ENCODE data around the gene PPIL1.
"Not testable (repeated sequence)": the region's sequence is repeated elsewhere in the genome, so short reads cannot be mapped to it uniquely, and the experiment has no call there.

PPIL1 gene

GRCh38 chr6:36817176-36817817, 57.3 kb downstream of the PPIL1 start:
- no peak for DNase-seq (ENCODE audit: low read depth, low spot score)

DNA sequence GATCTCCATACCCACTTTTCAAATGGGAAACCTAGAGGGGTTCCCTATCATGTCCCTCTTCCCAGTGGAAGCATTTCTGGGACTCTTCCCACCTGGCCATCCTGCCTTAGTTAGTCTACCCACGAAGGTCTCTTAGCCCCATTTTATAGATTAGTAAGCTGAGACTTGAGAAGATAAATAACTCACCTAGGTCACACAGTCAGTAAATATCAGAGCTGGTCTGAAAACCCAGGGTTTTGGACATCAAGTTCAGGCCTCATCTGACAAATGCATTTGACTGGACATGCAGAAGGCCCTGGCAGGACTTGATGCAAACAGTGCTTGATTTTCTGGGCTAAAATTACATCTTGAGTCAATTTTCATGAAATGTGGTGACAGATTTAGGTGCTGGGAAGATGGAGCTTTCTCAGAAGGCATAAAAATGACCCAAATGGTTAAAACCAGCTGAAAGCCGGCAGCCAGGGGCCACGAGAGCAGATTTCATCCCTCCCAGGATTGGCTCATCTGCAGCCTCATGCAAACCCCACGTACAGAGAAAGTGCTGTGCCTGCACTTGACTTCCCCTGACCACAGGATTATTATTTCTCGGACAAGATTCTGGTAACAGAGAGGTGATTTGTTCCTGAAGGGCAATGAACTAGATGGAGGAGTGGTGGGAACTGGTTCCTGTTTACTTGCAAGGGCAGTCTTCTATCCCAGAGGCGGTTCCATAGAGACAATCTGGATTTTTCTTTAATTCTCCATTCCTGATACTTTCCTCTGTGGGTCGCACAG, 58.5 kb downstream of the PPIL1 start:
- DNase-seq (ENCODE audit: low read depth, low spot score) = no peak

DNA sequence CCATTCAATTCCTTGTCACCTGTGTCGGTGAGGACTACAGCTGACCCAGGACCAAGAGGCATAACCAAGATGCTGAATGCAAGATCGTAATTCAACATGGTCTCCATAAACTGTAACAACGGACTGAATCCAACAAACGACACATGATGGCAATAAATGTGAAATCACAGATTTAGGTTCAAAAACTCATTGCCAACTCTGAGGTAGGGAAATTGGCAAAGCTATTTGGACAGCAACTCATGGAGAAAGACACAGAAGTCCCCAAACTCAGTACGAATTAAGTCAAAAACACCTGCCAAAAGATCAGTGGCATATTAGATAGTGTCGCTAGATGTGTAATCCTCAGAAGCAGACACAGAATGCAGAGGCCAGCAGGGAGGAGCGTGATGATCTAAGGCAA, 60.4 kb downstream of the PPIL1 start:
- DNase-seq (ENCODE audit: low read depth, low spot score) = no peak

GRCh38 chr6:36813526-36813925, 61.1 kb downstream of the PPIL1 start:
- DNase-seq (ENCODE audit: low read depth, low spot score) = no peak

DNA sequence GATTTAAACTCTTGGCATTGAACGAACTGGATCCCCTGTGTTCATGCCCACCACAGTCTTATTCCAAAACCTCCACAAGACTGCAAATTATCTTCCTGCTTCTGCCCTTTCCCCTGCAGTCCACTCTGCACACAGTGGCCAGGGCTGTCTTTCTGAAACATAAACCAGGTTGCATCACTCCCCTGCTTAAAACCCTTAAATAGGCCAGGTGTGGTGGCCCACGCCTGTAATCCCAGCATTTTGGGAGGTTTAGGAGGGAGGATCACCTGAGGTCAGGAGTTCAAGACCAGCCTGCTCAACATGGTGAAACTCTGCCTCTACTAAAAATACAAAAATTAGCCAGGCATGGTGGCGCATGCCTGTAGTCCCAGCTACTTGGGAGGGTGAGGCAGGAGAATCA, 61.6 kb downstream of the PPIL1 start:
- not testable (repeated sequence) for DNase-seq (ENCODE audit: low read depth, low spot score)

GRCh38 chr6:36809941-36810803, 64.4 kb downstream of the PPIL1 start:
- no peak for DNase-seq (ENCODE audit: low read depth, low spot score)

GRCh38 chr6:36809156-36809555, 65.4 kb downstream of the PPIL1 start:
- no peak for DNase-seq (ENCODE audit: low read depth, low spot score)

GRCh38 chr6:36808634-36809033, 66.0 kb downstream of the PPIL1 start:
- DNase-seq (ENCODE audit: low read depth, low spot score) = no peak

DNA sequence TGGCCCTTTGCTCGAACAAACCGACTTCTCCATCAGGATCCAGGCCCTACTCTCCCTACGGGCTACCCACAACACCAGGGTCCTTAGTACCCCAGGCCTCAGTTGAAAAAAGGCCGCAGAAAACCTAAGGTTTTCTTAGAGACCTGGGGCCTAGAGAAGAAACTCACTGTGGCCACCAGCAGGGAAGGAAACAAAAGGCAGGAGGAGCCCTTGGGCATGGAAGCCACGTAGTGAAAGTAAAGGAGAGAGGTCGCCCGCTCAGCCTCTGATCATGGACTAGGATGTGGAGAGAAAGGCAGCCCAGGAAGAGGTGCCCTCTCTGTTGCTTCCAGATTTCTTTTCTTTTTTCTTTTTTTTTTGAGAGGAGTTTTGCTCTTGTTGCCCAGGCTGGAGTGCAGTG, 66.9 kb downstream of the PPIL1 start:
- no peak for DNase-seq (ENCODE audit: low read depth, low spot score)

DNA sequence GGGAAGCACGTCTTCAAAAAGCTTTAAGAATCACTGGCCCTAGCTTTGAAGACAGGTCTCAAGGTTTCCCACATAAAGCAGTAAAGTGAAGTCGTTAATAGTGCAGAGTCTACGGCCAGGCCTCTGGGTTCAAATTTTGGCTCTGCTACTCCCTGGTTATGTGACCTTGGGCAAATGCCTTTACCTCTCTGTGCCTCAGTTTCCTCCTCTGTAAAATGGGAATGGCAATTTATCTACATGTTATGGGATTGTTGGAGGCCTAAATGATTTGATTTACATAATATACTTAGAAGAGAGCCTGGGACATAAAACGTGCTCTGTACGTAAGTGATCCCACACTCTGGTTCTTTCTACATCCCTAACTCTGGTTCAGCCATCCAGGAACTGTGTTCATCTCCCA, 67.5 kb downstream of the PPIL1 start:
- no peak for DNase-seq (ENCODE audit: low read depth, low spot score)

DNA sequence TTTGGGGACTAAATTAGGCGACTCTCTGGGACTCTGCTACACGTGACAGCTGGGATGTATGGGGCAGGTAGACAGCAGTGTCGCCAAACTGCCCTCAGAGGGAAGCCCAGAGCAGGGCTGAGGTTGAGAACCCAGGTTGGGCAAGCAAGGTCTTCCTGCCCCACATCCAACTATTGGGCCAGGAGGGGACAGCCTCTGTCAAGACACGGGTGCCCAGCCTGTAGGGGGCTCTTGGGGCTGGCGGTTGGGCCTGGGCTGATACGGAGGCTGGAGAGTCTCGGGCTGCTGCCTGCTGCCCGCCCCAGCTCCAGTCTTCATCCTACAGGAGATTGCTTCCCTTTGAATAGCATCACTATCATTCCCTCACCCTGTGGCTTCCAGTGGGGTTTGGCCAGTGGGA, 68.7 kb downstream of the PPIL1 start:
- DNase-seq (ENCODE audit: low read depth, low spot score) = no peak

DNA sequence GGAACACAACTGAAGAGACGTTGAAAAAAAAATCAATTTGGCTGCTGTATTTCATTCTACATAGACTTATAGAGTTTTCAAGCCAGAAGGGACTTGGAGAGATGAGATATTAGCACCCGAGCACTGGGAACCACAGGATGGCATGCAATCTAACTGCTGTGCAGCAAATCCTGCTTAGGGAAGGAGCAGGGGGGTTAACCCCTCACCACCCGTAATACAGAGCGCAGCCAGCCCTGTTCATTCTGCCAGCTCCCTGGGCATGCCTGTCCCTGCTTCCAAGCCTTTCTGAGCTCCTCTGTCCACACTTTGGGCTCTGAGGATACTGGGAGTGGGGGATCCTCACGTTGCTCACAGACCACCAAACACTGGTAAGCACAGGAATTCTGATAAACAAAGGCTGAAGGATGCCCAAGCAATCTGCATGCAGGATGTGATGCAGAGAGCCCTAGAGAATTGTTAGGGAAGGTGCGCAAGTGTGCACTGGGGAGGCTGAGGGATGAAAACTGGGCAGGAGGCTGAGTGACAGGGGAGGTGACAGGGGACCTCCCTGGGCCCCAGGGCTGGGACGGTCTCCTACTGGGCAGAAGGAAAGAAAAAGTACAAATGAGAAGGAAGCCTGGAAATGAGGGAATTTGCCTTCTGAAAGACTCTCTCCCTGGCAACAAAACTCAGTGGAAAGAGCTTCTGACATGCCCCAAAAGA, 69.4 kb downstream of the PPIL1 start:
- no peak for DNase-seq (ENCODE audit: low read depth, low spot score)

All from iPS DF 19.7 (cell line).